Osteocyte (in vitro differentiated cells): Measurements from ENCODE around the gene PLA2G1B. TPM values are rescaled to one million over a fixed set of nuclear protein-coding genes. Genes with fewer than 3 reads are reported as not detected.

Source experiments
- DNase-seq: peaks from one replicate; pipeline ENCODE4 v3.0.0; 2021; ENCODE audit warnings: mixed read lengths; ENCODE audit not compliant: unreplicated experiment; ENCODE audit errors: extremely low spot score
- H3K27ac Mint-ChIP-seq: one replicate; pipeline ENCODE4 v1.8.0; 2021; ENCODE audit warnings: mild to moderate bottlenecking, mixed read lengths; ENCODE audit not compliant: unreplicated experiment
- H3K27me3 Mint-ChIP-seq: one replicate; pipeline ENCODE4 v1.8.0; 2021; ENCODE audit warnings: mixed read lengths; ENCODE audit not compliant: unreplicated experiment
- H3K36me3 Mint-ChIP-seq: one replicate; pipeline ENCODE4 v1.8.0; 2021; ENCODE audit warnings: mixed read lengths; ENCODE audit not compliant: unreplicated experiment
- H3K4me1 Mint-ChIP-seq: one replicate; pipeline ENCODE4 v1.8.0; 2021; ENCODE audit warnings: mixed read lengths; ENCODE audit not compliant: unreplicated experiment
- H3K4me3 Mint-ChIP-seq: one replicate; pipeline ENCODE4 v1.8.0; 2021; ENCODE audit warnings: mild to moderate bottlenecking, moderate library complexity, mixed read lengths; ENCODE audit not compliant: unreplicated experiment
- H3K9me3 Mint-ChIP-seq: one replicate; pipeline ENCODE4 v1.8.0; 2021; ENCODE audit warnings: mixed read lengths; ENCODE audit not compliant: unreplicated experiment
- CTCF ChIP-seq: fragments of 200-600 bp; sonication (generic); IDR thresholded peaks from 2 replicates; pipeline ENCODE4 v1.5.0; 2021; ENCODE audit warnings: antibody characterized with exemption, mild to moderate bottlenecking, moderate library complexity
- total RNA-seq: library from RNA; stranded (reverse); gene quantifications from 2 replicates; pipeline ENCODE4 v1.2.1, GENCODE V29; 2021

Gene PLA2G1B
- total RNA-seq, 1 donor from 2014 or later, result 0.67 TPM

DNA sequence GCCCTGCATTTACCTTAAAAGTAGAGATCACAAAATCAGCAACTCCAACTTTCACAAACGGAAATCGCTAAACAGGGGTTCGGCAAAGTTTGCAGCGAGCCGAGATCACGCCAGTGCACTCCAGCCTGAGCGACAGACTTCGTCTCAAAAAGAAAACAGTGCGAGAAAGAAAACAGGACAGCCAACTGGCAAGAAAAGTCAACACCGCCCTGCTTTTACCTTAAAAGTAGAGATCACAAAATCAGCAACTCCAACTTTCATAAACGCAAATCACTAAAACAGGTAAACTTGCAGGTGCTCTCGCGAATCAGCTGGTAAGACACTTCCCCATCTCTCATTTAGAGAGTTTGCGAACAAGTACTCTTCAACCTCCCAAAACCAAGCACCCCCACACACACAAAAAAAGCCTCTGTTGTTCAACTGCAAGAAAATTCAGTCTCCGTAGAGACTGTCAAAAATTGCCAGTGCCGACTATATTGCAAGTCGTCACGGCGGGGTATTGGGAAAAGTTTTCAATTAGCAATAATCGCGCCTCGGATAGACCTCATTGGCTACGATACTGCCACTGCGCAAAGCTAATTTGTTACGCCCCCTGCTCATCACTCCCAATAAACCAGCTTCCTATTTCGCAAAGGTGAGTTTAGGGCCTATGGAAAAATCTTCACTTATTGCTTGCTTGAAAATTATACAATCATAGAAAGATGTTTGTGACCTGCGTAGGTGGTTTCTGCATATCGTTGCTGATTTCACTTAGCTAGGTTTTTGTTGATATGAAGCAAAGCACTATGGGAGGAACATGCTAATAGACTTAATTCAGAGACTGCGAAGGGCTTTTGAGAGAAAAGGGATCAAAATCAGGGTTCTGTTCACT is 34.7 kb downstream of the PLA2G1B start, which contains the start of gene RNU4-1:
Gene RNU4-1 (minus strand): TSS at position 577 of the 871 bp plus-strand sequence.
- Mint-ChIP-seq H3K4me3 (no peak within 1 kb of the TSS), H3K4me1 (peaks cover 5% of the 10 kb centered on the region), H3K9me3 (no peaks in the 10 kb centered on the region), H3K27ac (no peak within 1 kb of the TSS), H3K27me3 (no peaks in the 10 kb centered on the region), H3K36me3 (no peaks in the 10 kb centered on the region)
- DNase-seq, result peak; percentile 89
- TF ChIP-seq CTCF, result no peak

DNA sequence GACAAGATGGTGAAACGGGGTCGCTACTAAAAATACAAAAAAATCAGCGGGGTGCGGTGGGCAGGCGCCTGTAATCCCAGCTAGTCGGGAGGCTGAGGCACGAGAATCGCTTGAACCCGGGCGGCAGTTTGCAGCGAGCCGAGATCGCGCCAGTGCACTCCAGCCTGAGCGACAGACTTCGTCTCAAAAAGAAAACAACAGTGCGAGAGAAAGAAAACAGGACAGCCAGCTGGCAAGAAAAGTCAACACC is 35.2 kb downstream of the PLA2G1B start:
- Mint-ChIP-seq H3K4me3 (no peak overlapping the region), H3K4me1 (peaks cover 7% of the 10 kb centered on the region), H3K27me3 (no peaks in the 10 kb centered on the region), H3K36me3 (no peaks in the 10 kb centered on the region), H3K9me3 (no peaks in the 10 kb centered on the region), H3K27ac (no peak overlapping the region)
- TF ChIP-seq CTCF, result no peak
- DNase-seq, result no peak

GRCh38 chr12:120290609-120291305 is 36.8 kb downstream of the PLA2G1B start:
- H3K9me3 Mint-ChIP-seq, result no peaks in the 10 kb centered on the region
- H3K27ac Mint-ChIP-seq, result no peak overlapping the region
- peaks cover 16% of the 10 kb centered on the region for H3K4me1 Mint-ChIP-seq
- no peak overlapping the region for H3K4me3 Mint-ChIP-seq
- H3K27me3 Mint-ChIP-seq, result no peaks in the 10 kb centered on the region
- no peaks in the 10 kb centered on the region for H3K36me3 Mint-ChIP-seq
- no peak for TF ChIP-seq CTCF
- no peak for DNase-seq

- H3K9me3 Mint-ChIP-seq, result no peaks in the 10 kb centered on the region
- no peak overlapping the region for H3K27ac Mint-ChIP-seq
- H3K27me3 Mint-ChIP-seq, result no peaks in the 10 kb centered on the region
These were observed 40.1 kb downstream of the PLA2G1B start for GRCh38 chr12:120287491-120287890.

More at GRCh38 chr12:120287491-120287890, 40.1 kb downstream of the PLA2G1B start:
- H3K36me3 Mint-ChIP-seq, result no peaks in the 10 kb centered on the region
- H3K4me3 Mint-ChIP-seq, result no peak overlapping the region
- H3K4me1 Mint-ChIP-seq, result peaks cover 16% of the 10 kb centered on the region
- no peak for TF ChIP-seq CTCF
- DNase-seq, result no peak
